Neural progenitor cell (in vitro differentiated cells): Measurements from ENCODE around the gene PRPH2. TPM values are rescaled to one million over a fixed set of nuclear protein-coding genes. Genes with fewer than 3 reads are reported as not detected.
A peak's percentile ranks its signal among the peaks of the same experiment; 100 is the strongest.

Experiments used
- DNase-seq: peaks from one replicate; pipeline ENCODE4 v3.0.0-alpha.2; 2016; ENCODE audit warnings: low spot score
- H2AFZ ChIP-seq: fragments of 200-600 bp; sonication (generic); replicated peaks from 2 replicates; pipeline ENCODE4 v1.6.1; 2016; ENCODE audit warnings: antibody characterized with exemption
- H3F3A ChIP-seq: fragments of 200-600 bp; sonication (generic); 2 replicates; pipeline ENCODE4 v1.6.1; 2016; ENCODE audit warnings: antibody characterized with exemption, low read depth
- H3K27ac ChIP-seq: fragments of 200-600 bp; sonication (generic); 2 replicates; pipeline ENCODE4 v1.5.1; 2016; ENCODE audit warnings: mild to moderate bottlenecking
- H3K27me3 ChIP-seq: fragments of 200-600 bp; sonication (generic); 2 replicates; pipeline ENCODE4 v1.6.1; 2016; ENCODE audit warnings: mild to moderate bottlenecking, moderate library complexity
- H3K36me3 ChIP-seq: fragments of 200-600 bp; sonication (generic); 2 replicates; pipeline ENCODE4 v1.5.1; 2016
- H3K4me1 ChIP-seq: fragments of 200-600 bp; sonication (generic); 2 replicates; pipeline ENCODE4 v1.6.1; 2016; ENCODE audit warnings: mixed run types
- H3K4me2 ChIP-seq: fragments of 200-600 bp; sonication (generic); 2 replicates; pipeline ENCODE4 v1.6.1; 2016
- H3K4me3 ChIP-seq: fragments of 200-600 bp; sonication (generic); 2 replicates; pipeline ENCODE4 v1.5.1; 2016
- H3K79me2 ChIP-seq: fragments of 200-600 bp; sonication (generic); 2 replicates; pipeline ENCODE4 v1.6.1; 2016; ENCODE audit warnings: low read depth
- H3K9ac ChIP-seq: fragments of 200-600 bp; sonication (generic); 2 replicates; pipeline ENCODE4 v1.6.1; 2016
- H3K9me3 ChIP-seq: fragments of 200-600 bp; sonication (generic); 2 replicates; pipeline ENCODE4 v1.5.1; 2016; ENCODE audit warnings: low read depth
- H4K20me1 ChIP-seq: fragments of 200-600 bp; sonication (generic); 2 replicates; pipeline ENCODE4 v1.6.1; 2016; ENCODE audit warnings: low read depth
- H3K27ac Mint-ChIP-seq: 3 replicates; pipeline ENCODE4 v1.8.0; 2021; ENCODE audit warnings: mixed read lengths
- H3K27me3 Mint-ChIP-seq: 2 replicates; pipeline ENCODE4 v1.8.0; 2022; ENCODE audit warnings: low read depth, mild to moderate bottlenecking, inconsistent platforms, moderate library complexity, mixed read lengths; ENCODE audit not compliant: insufficient read depth
- H3K36me3 Mint-ChIP-seq: 3 replicates; pipeline ENCODE4 v1.8.0; 2021; ENCODE audit warnings: mixed read lengths
- H3K4me1 Mint-ChIP-seq: 3 replicates; pipeline ENCODE4 v1.8.0; 2021; ENCODE audit warnings: mixed read lengths
- H3K4me3 Mint-ChIP-seq: 3 replicates; pipeline ENCODE4 v1.8.0; 2021; ENCODE audit warnings: mild to moderate bottlenecking, moderate library complexity, mixed read lengths
- H3K9me3 Mint-ChIP-seq: 3 replicates; pipeline ENCODE4 v1.8.0; 2020; ENCODE audit warnings: mixed read lengths
- EZH2 ChIP-seq: fragments of 200-600 bp; sonication (generic); IDR thresholded peaks from 2 replicates; pipeline ENCODE4 v1.6.1; 2017; ENCODE audit warnings: antibody characterized with exemption, mild to moderate bottlenecking, moderate library complexity
- EZH2phosphoT487 ChIP-seq: fragments of 200-600 bp; sonication (generic); IDR thresholded peaks from 2 replicates; pipeline ENCODE4 v1.6.1; 2017; ENCODE audit warnings: antibody characterized with exemption
- total RNA-seq: library from RNA; depleted of rRNA; stranded (reverse); fragments of >200 nt; gene quantifications from 2 replicates; pipeline ENCODE4 v1.2.3, GENCODE V29; 2015; ENCODE audit warnings: low replicate concordance
- TF ChIP-seq, protein P1 (sequence below): fragments of 200-600 bp; sonication (generic); IDR thresholded peaks from 2 replicates; pipeline ENCODE4 v1.5.1; 2017; ENCODE audit warnings: antibody characterized with exemption, mild to moderate bottlenecking

Gene PRPH2
- total RNA-seq, 1 donor from 2014 or later: not detected

DNA sequence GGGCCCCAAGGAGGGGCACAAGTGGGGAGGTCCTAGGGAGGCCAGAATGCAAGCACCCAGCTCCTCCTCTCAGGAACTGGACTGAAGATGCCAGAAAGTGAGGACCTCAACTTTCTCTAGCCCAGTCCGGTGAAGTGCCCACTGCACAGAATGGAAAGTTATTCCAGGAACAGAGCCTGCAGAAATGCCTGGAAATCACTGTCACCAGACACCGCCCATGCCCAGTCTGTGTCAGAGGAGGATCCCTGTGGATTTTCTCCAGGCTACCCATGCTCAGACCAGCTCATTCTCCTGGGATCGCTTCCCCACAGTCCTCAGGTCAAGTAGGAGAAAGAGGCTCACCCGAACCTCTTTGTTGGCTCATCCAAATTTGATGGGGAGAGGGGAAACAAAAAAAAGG lies 6.5 kb downstream of the PRPH2 start:
- no peak overlapping the region for H3K27ac ChIP-seq
- Mint-ChIP-seq H3K27me3 (peaks cover 2% of the 10 kb centered on the region), H3K9me3 (peaks cover 7% of the 10 kb centered on the region), H3K36me3 (no peaks in the 10 kb centered on the region), H3K4me3 (no peak overlapping the region), H3K4me1 (peaks cover 2% of the 10 kb centered on the region), H3K27ac (no peak overlapping the region)
- no peaks in the 10 kb centered on the region for H3K79me2 ChIP-seq
- no peaks in the 10 kb centered on the region for H3F3A ChIP-seq
- H3K36me3 ChIP-seq: no peaks in the 10 kb centered on the region
- H3K4me1 ChIP-seq: peaks cover 2% of the 10 kb centered on the region
- no peaks in the 10 kb centered on the region for H4K20me1 ChIP-seq
- no peak for TF ChIP-seq EZH2phosphoT487
- TF ChIP-seq EZH2: no peak
- TF ChIP-seq, protein P1, sequence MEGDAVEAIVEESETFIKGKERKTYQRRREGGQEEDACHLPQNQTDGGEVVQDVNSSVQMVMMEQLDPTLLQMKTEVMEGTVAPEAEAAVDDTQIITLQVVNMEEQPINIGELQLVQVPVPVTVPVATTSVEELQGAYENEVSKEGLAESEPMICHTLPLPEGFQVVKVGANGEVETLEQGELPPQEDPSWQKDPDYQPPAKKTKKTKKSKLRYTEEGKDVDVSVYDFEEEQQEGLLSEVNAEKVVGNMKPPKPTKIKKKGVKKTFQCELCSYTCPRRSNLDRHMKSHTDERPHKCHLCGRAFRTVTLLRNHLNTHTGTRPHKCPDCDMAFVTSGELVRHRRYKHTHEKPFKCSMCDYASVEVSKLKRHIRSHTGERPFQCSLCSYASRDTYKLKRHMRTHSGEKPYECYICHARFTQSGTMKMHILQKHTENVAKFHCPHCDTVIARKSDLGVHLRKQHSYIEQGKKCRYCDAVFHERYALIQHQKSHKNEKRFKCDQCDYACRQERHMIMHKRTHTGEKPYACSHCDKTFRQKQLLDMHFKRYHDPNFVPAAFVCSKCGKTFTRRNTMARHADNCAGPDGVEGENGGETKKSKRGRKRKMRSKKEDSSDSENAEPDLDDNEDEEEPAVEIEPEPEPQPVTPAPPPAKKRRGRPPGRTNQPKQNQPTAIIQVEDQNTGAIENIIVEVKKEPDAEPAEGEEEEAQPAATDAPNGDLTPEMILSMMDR: no peak
- no peak overlapping the region for H3K4me2 ChIP-seq
- no peak overlapping the region for H3K4me3 ChIP-seq
- no peaks in the 10 kb centered on the region for H3K27me3 ChIP-seq
- H2AFZ ChIP-seq: peak overlapping the region; percentile 38
- no peaks in the 10 kb centered on the region for H3K9me3 ChIP-seq
- no peak for DNase-seq
- no peak overlapping the region for H3K9ac ChIP-seq

DNA sequence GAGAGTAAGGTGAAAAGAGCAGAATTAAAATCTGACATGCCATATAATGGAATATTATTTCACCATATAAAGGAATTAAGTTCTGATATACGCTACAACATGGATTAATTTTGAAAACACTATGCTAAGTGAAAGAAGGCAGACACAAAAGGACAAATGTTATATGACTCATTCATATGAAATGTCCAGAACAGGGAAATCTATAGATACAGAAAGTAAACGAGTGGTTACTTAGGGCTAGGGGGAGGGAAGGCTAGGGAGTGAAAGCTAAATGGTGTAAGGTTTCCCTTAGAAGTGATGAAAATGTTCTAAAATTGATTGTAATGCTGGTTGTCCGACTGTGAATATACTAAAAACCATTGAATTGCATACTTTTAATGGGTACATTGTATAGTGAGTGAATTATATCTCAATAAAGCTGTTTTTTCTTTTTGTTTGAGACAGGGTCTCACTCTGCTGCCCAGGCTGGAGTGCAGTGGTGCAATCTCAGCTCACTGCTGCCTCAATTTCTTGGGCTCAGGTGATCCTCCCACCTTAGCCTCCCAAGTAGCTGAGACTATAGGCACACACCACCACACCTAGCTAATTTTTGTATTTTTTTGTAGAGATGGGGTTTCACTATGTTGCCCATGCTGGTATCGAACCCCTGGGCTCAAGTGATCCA lies 8.2 kb downstream of the PRPH2 start:
- H3K4me2 ChIP-seq: no peak overlapping the region

DNA sequence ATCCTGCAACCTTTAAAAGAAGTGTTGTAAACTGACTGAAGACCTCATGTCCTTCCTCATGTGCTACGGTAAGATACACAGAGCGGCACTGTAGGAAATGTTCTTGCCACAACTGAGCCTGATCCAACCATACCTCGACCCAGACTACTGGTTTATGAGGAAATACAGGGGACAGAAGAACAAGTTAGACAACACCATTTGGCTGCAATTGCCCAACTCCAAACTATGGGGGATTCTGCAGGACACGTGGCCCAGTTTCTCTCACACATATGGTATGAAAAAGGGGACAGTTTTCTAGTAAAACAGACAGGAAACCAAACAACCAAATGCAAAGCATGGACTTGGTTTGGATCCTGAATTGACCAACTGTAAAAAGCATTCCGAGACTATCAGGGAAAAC lies 10.5 kb downstream of the PRPH2 start:
- Mint-ChIP-seq H3K4me3 (no peak overlapping the region), H3K4me1 (peaks cover 10% of the 10 kb centered on the region), H3K9me3 (peaks cover 7% of the 10 kb centered on the region), H3K36me3 (no peaks in the 10 kb centered on the region), H3K27ac (no peak overlapping the region), H3K27me3 (peaks cover 2% of the 10 kb centered on the region)
- Histone ChIP-seq H4K20me1 (no peaks in the 10 kb centered on the region), H3K9ac (no peak overlapping the region), H3K27me3 (no peaks in the 10 kb centered on the region), H3K4me1 (peaks cover 14% of the 10 kb centered on the region), H3K4me2 (no peak overlapping the region), H3K27ac (no peak overlapping the region), H3K36me3 (no peaks in the 10 kb centered on the region), H3K79me2 (no peaks in the 10 kb centered on the region), H3K4me3 (no peak overlapping the region), H3K9me3 (no peaks in the 10 kb centered on the region), H3F3A (no peaks in the 10 kb centered on the region), H2AFZ (no peak overlapping the region)
- no peak for DNase-seq
- TF ChIP-seq, protein P1: no peak
- TF ChIP-seq EZH2phosphoT487: no peak
- no peak for TF ChIP-seq EZH2

More for the DNA sequence above, 8.2 kb downstream of the PRPH2 start:
- no peaks in the 10 kb centered on the region for H3F3A ChIP-seq
- Mint-ChIP-seq H3K27me3 (peaks cover 2% of the 10 kb centered on the region), H3K9me3 (peaks cover 7% of the 10 kb centered on the region), H3K4me3 (no peak overlapping the region), H3K27ac (no peak overlapping the region), H3K4me1 (peaks cover 10% of the 10 kb centered on the region), H3K36me3 (no peaks in the 10 kb centered on the region)
- no peaks in the 10 kb centered on the region for H4K20me1 ChIP-seq
- H3K9me3 ChIP-seq: no peaks in the 10 kb centered on the region
- TF ChIP-seq EZH2 (no peak), EZH2phosphoT487 (no peak)
- TF ChIP-seq, protein P1: no peak
- peaks cover 14% of the 10 kb centered on the region for H3K4me1 ChIP-seq
- H3K36me3 ChIP-seq: no peaks in the 10 kb centered on the region
- DNase-seq: no peak
- no peak overlapping the region for H3K27ac ChIP-seq
- no peaks in the 10 kb centered on the region for H3K79me2 ChIP-seq
- H3K27me3 ChIP-seq: no peaks in the 10 kb centered on the region
- H3K4me3 ChIP-seq: no peak overlapping the region
- H3K9ac ChIP-seq: no peak overlapping the region
- H2AFZ ChIP-seq: no peak overlapping the region
